HG03045 (cell line): ENCODE results near the gene MAB21L1.

ENCODE experiments used
- ATAC-seq: cut with Tn5 transposase; IDR thresholded peaks from one replicate; pipeline ENCODE4 v1.9.1; 2021; ENCODE audit warnings: mild to moderate bottlenecking, moderate library complexity; ENCODE audit not compliant: unreplicated experiment

The MAB21L1 gene

GRCh38 chr13:35475960-35476943 is at the start of gene MAB21L1:
Gene MAB21L1, minus strand, starts transcription at chr13:35476689. Its CDS starts 551 bp downstream, at chr13:35476138.
- ATAC-seq, result no peak

- ATAC-seq, result no peak
Observed at GRCh38 chr13:35524171-35524570, 47.7 kb upstream of the MAB21L1 start.

GRCh38 chr13:35518337-35518946 is 42.0 kb upstream of the MAB21L1 start:
- no peak for ATAC-seq

GRCh38 chr13:35514801-35515502 is 38.5 kb upstream of the MAB21L1 start:
- no peak for ATAC-seq

- ATAC-seq, result no peak
Observed at GRCh38 chr13:35514061-35514477, 37.6 kb upstream of the MAB21L1 start.

- no peak for ATAC-seq
Observed at GRCh38 chr13:35512271-35512920, 35.9 kb upstream of the MAB21L1 start.

- no peak for ATAC-seq
Observed at GRCh38 chr13:35502456-35502855, 26.0 kb upstream of the MAB21L1 start.

- ATAC-seq, result no peak
Observed at GRCh38 chr13:35501661-35502235, 25.3 kb upstream of the MAB21L1 start.

- no peak for ATAC-seq
Observed at GRCh38 chr13:35500144-35500543, 23.7 kb upstream of the MAB21L1 start.

- ATAC-seq, result no peak
Observed at GRCh38 chr13:35499676-35500075, 23.2 kb upstream of the MAB21L1 start.

- ATAC-seq, result no peak
Observed at GRCh38 chr13:35499196-35499662, 22.7 kb upstream of the MAB21L1 start.

GRCh38 chr13:35498231-35498630 is 21.7 kb upstream of the MAB21L1 start:
- no peak for ATAC-seq

- no peak for ATAC-seq
Observed at GRCh38 chr13:35496761-35497386, 20.4 kb upstream of the MAB21L1 start.

- no peak for ATAC-seq
Observed at GRCh38 chr13:35496006-35496405, 19.5 kb upstream of the MAB21L1 start.

- no peak for ATAC-seq
Observed at GRCh38 chr13:35489050-35489449, 12.6 kb upstream of the MAB21L1 start.

GRCh38 chr13:35485424-35485823 is 8.9 kb upstream of the MAB21L1 start:
- ATAC-seq, result no peak

- ATAC-seq, result no peak
Observed at GRCh38 chr13:35484384-35484783, 7.9 kb upstream of the MAB21L1 start.

- no peak for ATAC-seq
Observed at GRCh38 chr13:35483761-35484160, 7.3 kb upstream of the MAB21L1 start.

GRCh38 chr13:35482527-35482926 is 6.0 kb upstream of the MAB21L1 start:
- ATAC-seq, result no peak

- ATAC-seq, result no peak
Observed at GRCh38 chr13:35481777-35482176, 5.3 kb upstream of the MAB21L1 start.
